ENCODE results near the gene RRN3.
"Not testable (repeated sequence)": the region's sequence is repeated elsewhere in the genome, so short reads cannot be mapped to it uniquely, and the experiment has no call there.

Gene RRN3

DNA sequence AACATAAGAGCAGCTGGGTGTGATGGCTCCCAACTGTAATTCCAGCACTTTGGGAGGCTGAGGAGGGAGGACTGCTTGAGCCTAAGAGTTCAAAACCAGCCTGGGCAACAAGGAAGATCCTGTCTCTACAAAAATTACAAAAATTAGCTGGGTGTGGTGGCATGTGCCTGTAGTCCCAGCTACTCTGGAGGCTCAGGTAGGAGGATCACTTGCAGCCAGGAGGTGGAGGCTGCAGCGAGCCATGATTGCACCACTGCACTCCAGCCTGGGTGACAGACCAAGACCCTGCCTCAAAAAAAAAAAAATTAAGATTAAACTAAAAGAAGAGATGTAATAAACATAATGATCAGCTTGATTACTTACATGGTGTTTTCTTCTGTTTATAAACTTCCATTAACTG lies 43.6 kb downstream of the RRN3 start:
- DNase-seq: not testable (repeated sequence)

DNA sequence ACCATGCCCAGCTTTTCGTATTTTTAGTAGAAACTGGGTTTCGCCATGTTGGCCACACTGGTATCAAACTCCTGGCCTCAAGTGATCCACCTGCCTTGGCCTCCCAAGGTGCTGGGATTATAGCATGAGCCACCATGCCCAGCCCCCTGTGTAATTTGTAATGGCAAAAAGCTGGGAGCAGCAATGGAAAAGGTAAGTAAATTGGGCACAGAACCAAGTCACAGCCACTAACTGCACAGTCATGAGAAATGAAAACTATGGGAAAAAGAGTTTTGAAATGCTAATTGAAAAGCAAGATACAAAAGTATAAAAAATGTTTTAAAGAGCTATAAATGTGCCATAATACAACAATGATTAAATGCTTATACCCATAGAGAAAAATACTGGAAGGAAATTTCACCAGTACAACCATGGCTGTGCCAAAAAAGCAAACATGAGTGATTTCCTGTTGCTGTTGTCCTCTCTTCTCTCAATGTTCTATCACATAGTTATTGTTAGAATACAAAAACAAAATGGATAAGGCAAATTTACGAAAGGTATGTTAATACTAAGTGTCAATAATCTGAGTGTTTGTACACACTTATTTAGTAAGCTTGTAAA lies 44.4 kb downstream of the RRN3 start:
- no peak for DNase-seq

DNA sequence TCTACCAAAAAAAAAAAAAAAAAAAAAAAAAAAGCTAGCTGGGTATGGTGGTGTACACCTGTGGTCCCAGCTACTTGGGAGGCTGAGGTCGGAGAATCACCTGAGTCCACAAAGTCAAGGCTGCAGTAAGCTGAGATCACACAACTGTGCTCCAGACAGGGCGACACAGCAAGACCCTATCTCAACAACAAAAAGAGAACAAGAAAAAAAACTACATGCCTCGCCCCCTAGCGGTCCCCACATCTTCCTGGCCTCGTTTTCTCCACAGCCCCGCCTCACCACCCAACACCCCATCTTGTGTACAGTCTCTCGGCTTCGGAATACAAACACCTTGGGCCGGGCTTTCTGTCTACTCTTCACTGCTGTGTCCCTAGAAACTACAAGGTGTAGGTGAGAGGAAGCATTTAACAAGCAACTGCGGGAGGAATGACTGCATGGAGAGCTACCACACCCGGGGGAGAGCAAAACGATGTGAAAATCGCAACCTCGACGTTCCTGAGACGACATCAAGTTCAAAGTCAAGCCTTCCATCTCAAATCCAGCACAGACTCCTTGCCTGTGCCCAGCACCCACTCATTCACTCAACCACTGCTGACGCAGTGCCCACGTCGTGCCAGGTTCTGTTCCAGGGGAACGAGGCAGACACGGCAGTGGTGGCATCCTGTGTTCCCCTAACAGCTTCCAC lies 47.2 kb downstream of the RRN3 start:
- DNase-seq: no peak

DNA sequence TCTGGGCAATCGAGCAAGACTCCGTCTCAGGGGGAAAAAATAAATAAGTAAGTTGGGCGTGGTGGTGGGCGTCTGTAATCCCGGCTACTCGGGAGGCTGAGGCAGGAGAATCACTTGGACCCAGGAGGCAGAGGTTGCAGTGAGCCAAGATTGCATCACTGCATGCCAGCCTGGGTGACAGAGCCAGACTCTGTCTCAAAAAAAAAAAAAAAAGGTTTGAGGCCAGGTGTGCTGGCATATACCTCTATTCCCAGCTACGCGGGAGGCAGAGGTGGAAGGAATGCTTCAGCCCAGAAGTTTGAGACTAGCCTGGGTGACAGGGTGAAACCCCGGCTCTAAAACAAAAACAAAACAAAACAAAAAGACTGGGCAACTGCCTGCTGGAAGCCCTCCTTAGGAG lies 48.8 kb downstream of the RRN3 start:
- not testable (repeated sequence) for DNase-seq

DNA sequence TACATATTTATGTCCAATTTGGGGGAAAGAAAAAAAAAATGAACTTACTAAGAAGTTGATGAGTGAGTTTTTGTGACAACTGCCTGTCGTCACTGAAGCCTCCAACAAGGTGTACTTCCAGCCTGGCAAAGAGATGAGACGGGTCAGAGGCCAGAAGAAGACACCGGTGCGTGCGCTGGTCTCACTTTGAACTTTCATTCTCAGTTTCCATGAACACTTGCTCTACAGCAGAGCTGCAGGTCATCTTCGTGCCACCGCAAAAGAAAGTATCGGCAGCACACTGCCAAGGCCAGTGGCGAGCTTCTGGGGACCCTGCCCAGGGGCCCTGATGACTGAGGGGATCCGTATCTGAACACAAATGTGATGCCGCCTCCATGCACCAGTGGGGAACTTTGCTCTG lies 49.8 kb downstream of the RRN3 start:
- no peak for DNase-seq

DNA sequence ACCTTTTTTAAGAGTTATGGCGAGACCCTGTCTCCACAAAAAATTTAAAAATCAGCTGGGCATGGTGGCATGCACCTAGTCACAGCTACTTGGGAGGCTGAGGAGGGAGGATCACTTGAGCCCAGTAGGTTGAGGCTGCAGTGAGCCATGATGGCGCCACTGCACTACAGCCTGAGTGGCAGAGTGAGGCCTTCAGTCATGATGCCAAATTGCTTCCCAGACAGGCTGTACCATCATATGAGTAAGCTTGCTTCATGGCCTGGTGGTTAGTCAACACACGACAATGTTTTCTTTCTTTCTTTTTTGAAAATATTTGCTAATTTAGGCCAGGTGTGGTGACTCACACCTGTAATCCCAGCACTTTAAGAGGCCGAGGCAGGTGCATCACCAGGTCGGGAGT lies 50.7 kb downstream of the RRN3 start:
- DNase-seq: no peak

DNA sequence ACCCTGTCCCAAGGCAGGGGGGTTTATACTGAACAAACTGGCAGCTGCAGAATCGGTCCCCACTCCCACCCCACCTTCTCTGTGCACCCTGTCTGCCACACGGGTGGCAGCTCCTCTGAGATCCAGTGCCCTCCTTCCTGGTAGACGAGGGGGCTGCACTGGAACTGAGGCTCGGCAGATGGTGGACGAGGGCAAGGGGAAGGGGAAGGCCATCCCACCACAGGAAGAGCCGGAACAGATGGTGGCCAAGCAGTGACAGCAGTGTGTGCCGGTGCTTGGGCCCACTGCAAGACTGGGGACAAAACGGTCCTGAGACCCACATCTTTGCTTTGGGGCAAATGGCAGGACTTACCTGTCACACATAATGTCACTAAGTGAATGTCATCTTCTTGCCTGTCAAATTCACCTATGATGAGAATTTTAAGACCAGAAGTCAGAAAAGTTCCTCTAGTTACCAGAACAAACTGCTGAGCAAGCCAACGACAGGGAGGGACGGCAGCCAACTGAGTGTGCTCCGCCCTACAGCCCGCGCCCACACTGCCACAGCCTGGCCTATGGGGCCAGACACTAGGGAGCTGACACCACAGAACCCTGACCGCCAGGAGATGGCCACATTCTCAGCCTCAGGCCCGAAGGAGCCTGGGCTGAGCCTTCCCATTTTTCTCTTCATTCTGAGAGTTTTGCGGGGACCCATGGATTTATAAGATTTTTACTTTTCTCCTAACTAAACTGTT lies 52.6 kb downstream of the RRN3 start:
- DNase-seq: no peak

DNA sequence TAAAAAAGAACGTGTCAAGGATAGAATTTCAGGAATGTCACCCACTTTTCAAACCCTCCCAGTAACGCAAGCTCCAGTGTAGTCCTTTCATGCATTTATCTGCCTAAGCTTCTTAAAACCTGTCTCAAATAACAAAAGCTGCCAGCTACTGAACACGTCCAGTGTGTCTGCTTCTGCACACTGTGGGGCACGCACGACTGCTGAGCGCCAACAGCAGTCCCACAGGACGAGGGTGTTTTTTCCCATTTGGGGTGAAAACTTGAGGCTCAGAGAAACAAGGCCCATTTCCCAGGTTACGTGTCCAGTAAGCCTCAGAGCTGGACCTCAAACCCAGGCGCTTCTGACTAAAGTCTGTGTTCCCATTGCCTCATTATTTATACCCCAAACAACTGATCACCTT lies 55.4 kb downstream of the RRN3 start:
- DNase-seq: no peak

DNA sequence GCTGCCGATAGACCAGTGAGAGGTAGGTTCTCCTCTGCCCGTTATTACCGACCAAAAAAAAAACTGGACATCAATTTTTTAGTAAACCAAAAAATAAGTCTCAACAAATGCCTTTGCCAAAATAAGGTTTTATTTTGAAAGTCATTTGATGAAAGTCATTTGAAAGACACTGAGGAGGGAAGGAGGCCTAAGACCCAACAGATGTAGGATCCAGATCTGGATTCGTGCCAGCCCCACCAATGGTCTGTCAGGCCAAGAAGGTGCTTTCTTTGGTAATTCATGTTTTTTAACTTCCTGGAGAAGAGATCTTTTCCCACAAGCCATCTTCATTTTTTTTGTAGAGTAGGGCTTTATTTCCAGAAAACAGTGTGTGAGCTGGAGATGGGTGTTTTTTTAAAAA lies 56.3 kb downstream of the RRN3 start:
- DNase-seq: no peak

DNA sequence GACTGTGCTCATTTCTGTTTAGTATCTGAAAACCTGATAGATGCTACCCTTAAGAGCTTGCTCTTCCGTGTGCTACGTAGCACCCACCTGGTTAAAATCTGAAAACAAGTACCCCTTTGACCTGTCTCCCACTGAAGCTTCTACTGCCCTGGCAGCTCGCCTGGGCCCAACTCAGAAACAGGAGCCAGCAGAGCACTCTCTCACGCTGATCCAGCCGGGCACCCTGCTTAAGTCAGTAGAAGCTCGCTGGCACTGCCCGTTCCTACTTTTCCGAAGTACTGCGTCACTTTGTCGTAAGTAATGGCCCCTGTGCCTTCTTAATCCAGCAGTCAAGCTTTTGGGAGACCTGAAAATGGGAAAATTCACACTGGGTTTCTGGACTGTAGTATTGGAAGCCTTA lies 57.1 kb downstream of the RRN3 start:
- no peak for DNase-seq

DNA sequence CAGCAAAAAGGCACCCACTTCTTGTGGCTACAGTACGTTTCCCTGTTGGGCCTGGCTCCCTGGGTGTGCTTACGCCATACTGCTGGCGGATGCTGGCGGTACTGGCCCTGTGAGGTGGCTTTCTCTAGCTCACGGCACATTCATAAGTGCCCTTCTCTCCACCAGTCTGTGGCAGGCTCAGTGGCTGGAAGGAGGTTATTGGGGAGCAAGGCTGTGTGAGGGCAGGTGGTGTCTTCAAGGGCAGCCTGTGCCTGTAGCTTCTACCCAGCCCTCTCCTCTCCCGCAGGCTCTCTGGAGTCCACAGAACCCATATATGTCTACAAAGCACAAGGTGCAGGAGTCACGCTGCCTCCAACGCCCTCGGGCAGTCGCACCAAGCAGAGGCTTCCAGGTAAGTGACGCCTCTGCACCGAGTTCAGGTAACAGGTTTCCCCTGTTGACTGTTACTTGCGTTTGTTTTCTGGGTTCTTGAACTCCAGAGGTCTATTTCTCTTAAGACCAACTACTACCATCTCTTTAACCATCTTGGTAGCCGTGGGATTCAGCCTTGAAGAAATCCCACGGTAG lies 58.8 kb downstream of the RRN3 start:
- DNase-seq: no peak

DNA sequence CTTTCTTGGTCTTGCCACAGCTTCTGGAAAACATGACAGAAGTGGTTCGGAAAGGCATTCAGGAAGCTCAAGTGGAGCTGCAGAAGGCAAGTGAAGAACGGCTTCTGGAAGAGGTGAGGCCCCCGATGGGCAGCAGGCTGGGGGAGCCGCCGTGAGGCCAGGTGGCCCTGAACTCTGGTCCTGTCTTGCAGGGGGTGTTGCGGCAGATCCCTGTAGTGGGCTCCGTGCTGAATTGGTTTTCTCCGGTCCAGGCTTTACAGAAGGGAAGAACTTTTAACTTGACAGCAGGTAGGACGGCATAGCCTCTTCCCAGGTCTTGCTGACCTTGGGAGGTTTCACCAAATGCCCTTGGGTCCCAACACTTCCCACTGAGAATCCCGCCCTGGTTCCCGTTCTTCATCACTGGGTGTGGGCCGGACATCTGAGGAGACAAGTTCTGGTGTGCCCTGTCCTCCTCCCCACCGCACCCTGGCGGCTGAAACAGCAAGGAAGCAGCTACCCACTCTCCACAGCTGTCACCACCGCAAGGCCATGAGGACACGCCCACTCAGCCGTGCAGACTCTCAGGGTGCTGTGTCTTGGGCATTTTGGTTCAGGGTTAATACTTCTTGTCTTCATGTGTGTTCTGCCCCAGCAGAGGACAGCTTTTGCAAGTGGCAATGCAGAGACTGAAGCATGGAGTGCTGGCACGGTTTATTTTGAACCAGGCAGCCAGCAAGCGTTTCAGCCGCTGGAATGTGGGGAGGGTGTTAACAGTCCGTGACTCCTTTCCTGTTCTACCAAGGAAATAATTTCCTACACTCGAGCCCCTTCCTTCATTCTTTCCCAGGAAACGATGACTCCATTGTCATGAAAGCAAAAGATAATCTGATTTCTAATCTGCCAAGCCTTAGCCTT lies 59.6 kb downstream of the RRN3 start:
- no peak for DNase-seq

DNA sequence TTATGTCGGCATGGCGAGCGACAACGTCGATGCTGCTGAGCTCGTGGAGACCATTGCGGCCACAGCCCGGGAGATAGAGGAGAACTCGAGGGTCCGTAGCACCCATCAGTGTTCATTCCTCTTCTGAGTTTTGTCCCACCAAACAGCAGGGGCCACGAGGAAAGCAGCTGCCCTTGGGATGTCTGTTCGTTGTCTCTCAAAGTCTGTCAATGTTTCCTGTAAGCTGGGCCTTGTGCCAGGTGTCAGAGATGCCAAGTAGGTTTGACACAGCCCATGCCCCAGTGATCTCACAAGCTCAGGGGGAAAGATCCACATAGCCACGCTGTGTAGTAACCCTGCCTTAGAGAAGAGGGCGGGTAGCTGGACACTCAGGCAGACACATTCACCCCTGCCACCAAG lies 60.8 kb downstream of the RRN3 start:
- DNase-seq: no peak

DNA sequence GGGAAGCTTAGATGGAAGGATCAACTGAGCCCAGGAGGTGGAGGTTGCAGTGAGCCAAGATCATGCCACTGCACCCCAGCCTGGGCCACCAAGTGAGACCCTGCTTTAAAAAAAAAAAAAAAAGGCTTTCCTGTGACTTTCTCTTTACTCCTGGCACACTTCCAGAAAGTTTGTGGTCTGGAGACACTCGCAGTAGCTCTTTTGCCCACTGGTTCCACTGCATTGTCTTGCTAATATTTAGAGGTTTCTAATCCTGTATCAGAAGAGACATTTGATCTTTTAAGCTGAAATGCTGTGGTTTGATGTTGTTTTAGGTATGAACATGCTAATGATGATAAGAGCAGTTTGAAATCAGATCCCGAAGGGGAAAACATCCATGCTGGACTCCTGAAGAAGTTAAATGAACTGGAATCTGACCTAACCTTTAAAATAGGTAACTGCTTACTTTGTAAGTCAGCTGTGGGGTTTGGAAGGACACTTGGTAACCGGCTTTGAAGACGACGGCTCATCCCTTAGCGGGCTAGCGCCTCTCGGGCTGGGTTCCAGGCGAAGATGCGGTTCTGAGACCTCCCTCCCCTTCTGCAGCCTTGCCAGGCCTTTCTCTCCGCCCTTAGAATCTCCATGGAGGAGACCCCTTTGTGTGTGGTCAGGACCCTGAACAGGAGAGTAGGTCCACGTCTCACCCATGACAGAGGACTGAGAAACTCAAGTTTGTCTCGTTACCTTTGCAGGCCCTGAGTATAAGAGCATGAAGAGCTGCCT lies 61.3 kb downstream of the RRN3 start:
- DNase-seq: peak; percentile 3

DNA sequence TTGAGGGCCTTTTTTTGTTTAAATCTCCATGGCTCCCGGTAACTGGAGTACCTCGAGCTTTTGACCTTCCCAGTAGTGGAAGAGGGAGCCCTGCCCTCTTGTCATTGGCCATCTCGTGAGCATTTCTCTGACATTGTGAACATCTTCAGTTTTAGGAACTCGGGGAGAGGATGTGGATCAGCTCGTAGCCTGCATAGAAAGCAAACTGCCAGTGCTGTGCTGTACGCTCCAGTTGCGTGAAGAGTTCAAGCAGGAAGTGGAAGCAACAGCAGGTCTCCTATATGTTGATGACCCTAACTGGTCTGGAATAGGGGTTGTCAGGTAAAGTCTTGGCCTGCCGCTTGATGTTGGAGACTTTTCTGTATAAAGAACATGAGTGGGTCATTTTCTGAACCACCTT lies 62.5 kb downstream of the RRN3 start:
- no peak for DNase-seq

DNA sequence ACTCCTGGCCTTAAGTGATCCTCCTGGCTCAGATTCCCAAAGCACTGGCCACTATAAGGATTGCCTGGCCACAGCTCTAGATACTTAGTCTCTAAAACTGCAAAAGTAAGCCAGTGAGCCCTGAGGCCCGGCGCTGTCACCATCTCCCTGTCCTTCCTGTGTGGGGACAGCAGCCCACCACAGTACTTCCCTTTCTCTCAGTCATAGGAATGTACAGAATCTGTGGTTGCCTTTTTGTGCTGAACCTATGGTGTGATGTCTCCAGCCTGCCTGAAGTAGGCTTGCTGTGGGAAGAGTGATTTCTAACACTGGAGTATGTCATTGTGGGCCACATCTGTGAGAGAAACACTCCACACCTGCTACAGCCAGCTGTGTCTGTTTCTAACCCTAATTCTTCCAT lies 62.9 kb downstream of the RRN3 start:
- peak; percentile 72 for DNase-seq

DNA sequence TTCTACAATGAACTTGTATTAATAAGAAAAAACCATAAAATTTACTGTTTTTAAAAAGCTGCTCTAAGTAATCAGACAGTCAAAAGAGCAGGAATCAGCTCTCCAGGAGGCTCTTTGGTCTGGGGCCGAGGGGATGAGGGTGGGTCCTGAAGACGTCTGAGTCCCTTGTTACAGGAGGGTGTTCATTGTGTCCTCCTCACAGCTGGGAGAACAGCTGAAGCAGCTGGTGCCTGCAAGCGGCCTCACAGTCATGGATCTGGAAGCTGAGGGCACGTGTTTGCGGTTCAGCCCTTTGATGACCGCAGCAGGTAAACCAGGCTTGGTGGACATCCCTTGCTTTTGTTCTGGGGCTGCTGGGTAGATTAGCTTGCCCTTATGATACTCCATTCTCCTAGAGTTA lies 64.3 kb downstream of the RRN3 start:
- DNase-seq: not testable (repeated sequence)

DNA sequence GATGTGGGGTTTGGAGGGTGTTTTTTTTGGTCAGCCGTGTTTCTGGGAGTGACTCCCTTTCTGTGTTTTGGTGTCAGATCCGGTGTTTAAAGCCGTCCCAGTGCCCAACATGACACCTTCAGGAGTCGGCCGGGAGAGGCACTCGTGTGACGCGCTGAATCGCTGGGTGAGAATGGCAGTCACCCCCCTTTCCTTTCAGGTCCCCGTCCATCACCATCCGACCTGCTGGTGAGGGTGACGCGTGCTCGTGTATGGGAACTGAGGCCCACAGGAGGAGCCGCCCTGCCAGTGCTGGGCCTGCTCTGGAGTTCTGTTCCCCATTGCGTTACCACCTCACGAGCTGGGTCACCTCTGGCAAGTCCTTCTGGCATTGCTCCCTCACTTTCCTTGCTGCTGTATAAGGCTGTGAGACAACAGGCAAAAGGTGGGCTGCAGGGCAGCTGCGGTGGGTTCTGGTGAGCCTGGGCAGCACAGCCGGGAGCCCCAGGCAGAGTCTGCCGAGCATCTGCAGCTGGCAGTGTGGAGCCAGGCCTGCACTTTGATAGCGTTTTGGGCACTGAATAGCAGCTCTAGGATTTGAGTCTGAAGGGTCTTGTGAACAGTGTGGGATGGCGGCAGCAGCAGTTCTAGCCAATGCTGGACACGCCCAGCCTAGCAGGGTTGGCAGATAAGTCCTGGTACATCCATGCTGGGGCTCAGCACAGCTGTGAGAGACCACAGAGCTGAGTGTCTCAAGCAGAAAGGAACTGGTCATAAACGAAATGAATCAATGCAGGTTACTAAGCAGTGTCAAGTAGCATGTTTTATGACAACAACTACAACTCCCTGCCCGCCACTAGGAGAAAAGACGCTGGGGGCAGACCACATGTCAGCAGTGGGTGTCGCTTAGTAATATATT lies 65.0 kb downstream of the RRN3 start:
- not testable (repeated sequence) for DNase-seq

DNA sequence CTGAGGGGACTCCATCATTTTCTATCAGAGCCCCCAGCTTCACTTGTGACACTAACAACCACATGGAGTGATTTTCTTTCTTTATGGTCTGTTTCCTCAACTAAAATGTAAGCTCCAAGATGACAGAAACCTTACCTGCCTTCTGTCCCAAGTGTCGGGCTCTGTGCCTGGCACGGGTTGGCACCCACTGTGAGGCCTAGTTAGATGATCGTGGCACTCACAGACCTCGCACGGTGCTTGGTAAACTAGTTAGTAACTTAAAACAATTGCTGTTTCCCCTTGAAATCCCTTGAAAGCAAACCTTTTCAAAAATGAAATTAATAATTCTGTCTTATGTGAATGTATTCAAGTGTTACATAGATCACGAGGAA lies 65.7 kb downstream of the RRN3 start:
- DNase-seq: not testable (repeated sequence)

DNA sequence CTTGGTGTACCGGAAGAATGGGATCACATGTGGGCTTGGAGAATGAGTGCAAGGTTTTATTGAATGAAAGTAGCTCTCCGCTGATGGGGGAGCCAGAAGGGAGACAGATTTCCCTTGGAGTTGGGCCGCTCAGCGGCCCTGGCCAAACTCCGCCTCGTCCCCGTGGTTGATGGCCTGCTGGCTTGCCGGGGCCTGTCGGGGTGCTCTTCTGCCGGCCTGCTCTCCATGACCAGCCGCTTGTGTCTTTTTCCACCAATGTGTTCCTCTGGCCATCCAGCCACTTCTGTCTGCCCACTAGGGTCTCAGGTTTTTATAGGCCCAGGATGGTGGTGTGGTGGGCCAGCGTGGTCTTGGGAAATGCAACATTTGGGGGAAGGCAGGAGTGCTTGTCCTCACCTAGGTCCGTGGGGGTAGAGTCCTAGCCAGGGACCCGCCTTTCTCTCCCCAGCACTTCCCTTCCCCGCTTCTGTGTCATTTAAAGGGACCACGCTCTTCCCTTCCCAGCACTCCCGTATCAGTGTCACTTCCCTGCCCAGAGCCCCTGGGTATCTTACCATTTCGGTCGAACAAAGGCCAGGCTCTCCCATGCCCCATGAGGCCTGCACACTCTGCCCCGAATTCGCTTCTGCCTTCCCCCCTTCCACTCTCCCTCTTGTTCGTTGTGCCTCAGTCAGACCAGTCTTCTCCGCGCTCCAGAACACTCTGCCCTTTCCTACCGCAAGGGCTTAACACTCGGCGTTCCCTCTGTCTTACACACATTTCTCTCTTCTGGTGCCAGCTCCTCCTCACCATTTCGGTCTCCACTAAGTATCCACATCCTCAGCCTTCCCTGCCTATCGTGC lies 66.3 kb downstream of the RRN3 start:
- DNase-seq: not testable (repeated sequence)
